Adipocyte (in vitro differentiated cells): ENCODE results near the gene BCAR3.
"Not testable (repeated sequence)": the region's sequence is repeated elsewhere in the genome, so short reads cannot be mapped to it uniquely, and the experiment has no call there.

ENCODE experiments used
- DNase-seq: peaks from one replicate; pipeline ENCODE4 v3.0.0-alpha.2; 2015; ENCODE audit warnings: low read depth
- H3K27me3 ChIP-seq: replicated peaks from 2 replicates; pipeline ENCODE4 v1.7.0; 2013; ENCODE audit warnings: mild to moderate bottlenecking, low read length, moderate library complexity; ENCODE audit not compliant: control insufficient read depth, insufficient read depth
- H3K36me3 ChIP-seq: 2 replicates; pipeline ENCODE4 v1.7.0; 2013; ENCODE audit warnings: low read length, mild to moderate bottlenecking, moderate library complexity; ENCODE audit not compliant: control insufficient read depth, insufficient read depth, severe bottlenecking
- H3K4me1 ChIP-seq: 2 replicates; pipeline ENCODE4 v1.7.0; 2013; ENCODE audit warnings: mild to moderate bottlenecking, low read length, moderate library complexity; ENCODE audit not compliant: control insufficient read depth, insufficient read depth
- H3K4me3 ChIP-seq: 2 replicates; pipeline ENCODE4 v1.7.0; 2013; ENCODE audit warnings: mild to moderate bottlenecking, low read length, moderate library complexity
- H3K9ac ChIP-seq: 2 replicates; pipeline ENCODE4 v1.7.0; 2013; ENCODE audit warnings: mild to moderate bottlenecking, low read length, moderate library complexity
- H3K9me3 ChIP-seq: 2 replicates; pipeline ENCODE4 v1.7.0; 2013; ENCODE audit warnings: mild to moderate bottlenecking, low read length, moderate library complexity; ENCODE audit not compliant: control insufficient read depth

Gene BCAR3

GRCh38 chr1:93674071-93674470 is 7.6 kb downstream of the BCAR3 start:
- DNase-seq, H3K4me3 ChIP-seq, H3K9ac ChIP-seq, H3K27me3 ChIP-seq, H3K9me3 ChIP-seq: not testable (repeated sequence)
- Histone ChIP-seq H3K36me3 (peaks cover 42% of the 10 kb centered on the region), H3K4me1 (peaks cover 80% of the 10 kb centered on the region)

GRCh38 chr1:93673163-93673829 is 8.3 kb downstream of the BCAR3 start:
- peaks cover 42% of the 10 kb centered on the region for H3K36me3 ChIP-seq

GRCh38 chr1:93672477-93673162 is 9.0 kb downstream of the BCAR3 start:
- Histone ChIP-seq H3K9ac (peak overlapping the region; percentile 28), H3K36me3 (peaks cover 42% of the 10 kb centered on the region), H3K27me3 (no peaks in the 10 kb centered on the region), H3K4me3 (peak overlapping the region; percentile 33), H3K9me3 (no peaks in the 10 kb centered on the region), H3K4me1 (peaks cover 83% of the 10 kb centered on the region)
- DNase-seq = no peak

More at GRCh38 chr1:93673163-93673829, 8.3 kb downstream of the BCAR3 start:
- peak; percentile 92 for DNase-seq
- Histone ChIP-seq H3K27me3 (no peaks in the 10 kb centered on the region), H3K4me1 (peaks cover 76% of the 10 kb centered on the region), H3K9ac (peak overlapping the region; percentile 53), H3K4me3 (peak overlapping the region; percentile 33), H3K9me3 (no peaks in the 10 kb centered on the region)

- Histone ChIP-seq H3K9ac (peak overlapping the region; percentile 28), H3K36me3 (peaks cover 41% of the 10 kb centered on the region), H3K4me3 (peak overlapping the region; percentile 33), H3K27me3 (no peaks in the 10 kb centered on the region), H3K9me3 (no peaks in the 10 kb centered on the region), H3K4me1 (peaks cover 84% of the 10 kb centered on the region)
- DNase-seq = peak; percentile 73
Observed at GRCh38 chr1:93672069-93672468, 9.6 kb downstream of the BCAR3 start.

- Histone ChIP-seq H3K36me3 (peaks cover 44% of the 10 kb centered on the region), H3K9me3 (no peaks in the 10 kb centered on the region), H3K4me3 (no peak overlapping the region), H3K4me1 (peaks cover 77% of the 10 kb centered on the region), H3K27me3 (no peaks in the 10 kb centered on the region), H3K9ac (no peak overlapping the region)
- no peak for DNase-seq
Observed at GRCh38 chr1:93671099-93671621, 10.5 kb downstream of the BCAR3 start.

GRCh38 chr1:93670141-93670540 is 11.5 kb downstream of the BCAR3 start:
- peaks cover 76% of the 10 kb centered on the region for H3K4me1 ChIP-seq
- no peak overlapping the region for H3K9ac ChIP-seq
- peaks cover 44% of the 10 kb centered on the region for H3K36me3 ChIP-seq
- peak; percentile 65 for DNase-seq
- no peak overlapping the region for H3K4me3 ChIP-seq
- H3K27me3 ChIP-seq = no peaks in the 10 kb centered on the region
- H3K9me3 ChIP-seq = no peaks in the 10 kb centered on the region

- peak; percentile 59 for DNase-seq
- no peak overlapping the region for H3K4me3 ChIP-seq
- H3K4me1 ChIP-seq = peaks cover 74% of the 10 kb centered on the region
- H3K9me3 ChIP-seq = no peaks in the 10 kb centered on the region
- no peaks in the 10 kb centered on the region for H3K27me3 ChIP-seq
- H3K36me3 ChIP-seq = peaks cover 39% of the 10 kb centered on the region
- no peak overlapping the region for H3K9ac ChIP-seq
Observed at GRCh38 chr1:93669369-93669768, 12.3 kb downstream of the BCAR3 start.

GRCh38 chr1:93668951-93669350 is 12.7 kb downstream of the BCAR3 start:
- no peak overlapping the region for H3K4me3 ChIP-seq
- peaks cover 35% of the 10 kb centered on the region for H3K36me3 ChIP-seq
- H3K9me3 ChIP-seq = no peaks in the 10 kb centered on the region
- H3K9ac ChIP-seq = no peak overlapping the region
- no peaks in the 10 kb centered on the region for H3K27me3 ChIP-seq
- DNase-seq = peak; percentile 64
- H3K4me1 ChIP-seq = peaks cover 78% of the 10 kb centered on the region

GRCh38 chr1:93668121-93668520 is 13.5 kb downstream of the BCAR3 start:
- H3K9ac ChIP-seq = no peak overlapping the region
- no peaks in the 10 kb centered on the region for H3K27me3 ChIP-seq
- H3K36me3 ChIP-seq = peaks cover 31% of the 10 kb centered on the region
- no peak overlapping the region for H3K4me3 ChIP-seq
- H3K9me3 ChIP-seq = no peaks in the 10 kb centered on the region
- peak; percentile 57 for DNase-seq
- peaks cover 78% of the 10 kb centered on the region for H3K4me1 ChIP-seq

- Histone ChIP-seq H3K4me1 (peaks cover 78% of the 10 kb centered on the region), H3K36me3 (peaks cover 31% of the 10 kb centered on the region)
- no peak for DNase-seq
Observed at GRCh38 chr1:93667642-93668041, 14.0 kb downstream of the BCAR3 start.

GRCh38 chr1:93666613-93667384 is 14.8 kb downstream of the BCAR3 start:
- Histone ChIP-seq H3K9ac (no peak overlapping the region), H3K4me3 (no peak overlapping the region), H3K27me3 (no peaks in the 10 kb centered on the region), H3K9me3 (no peaks in the 10 kb centered on the region), H3K36me3 (peaks cover 27% of the 10 kb centered on the region), H3K4me1 (peaks cover 78% of the 10 kb centered on the region)
- DNase-seq = no peak

More at GRCh38 chr1:93667642-93668041, 14.0 kb downstream of the BCAR3 start:
- no peaks in the 10 kb centered on the region for H3K27me3 ChIP-seq
- no peak overlapping the region for H3K4me3 ChIP-seq
- no peak overlapping the region for H3K9ac ChIP-seq
- no peaks in the 10 kb centered on the region for H3K9me3 ChIP-seq
